NCI-H2081 treated with DMSO at 0.1 percent for 48 hours (cell line): Measurements from ENCODE around the gene ZNF213.

Experiments used
- DNase-seq: peaks from one replicate; lab custom pipeline; 2025; lab: John Stamatoyannopoulos, UW

The ZNF213 gene, protein sequence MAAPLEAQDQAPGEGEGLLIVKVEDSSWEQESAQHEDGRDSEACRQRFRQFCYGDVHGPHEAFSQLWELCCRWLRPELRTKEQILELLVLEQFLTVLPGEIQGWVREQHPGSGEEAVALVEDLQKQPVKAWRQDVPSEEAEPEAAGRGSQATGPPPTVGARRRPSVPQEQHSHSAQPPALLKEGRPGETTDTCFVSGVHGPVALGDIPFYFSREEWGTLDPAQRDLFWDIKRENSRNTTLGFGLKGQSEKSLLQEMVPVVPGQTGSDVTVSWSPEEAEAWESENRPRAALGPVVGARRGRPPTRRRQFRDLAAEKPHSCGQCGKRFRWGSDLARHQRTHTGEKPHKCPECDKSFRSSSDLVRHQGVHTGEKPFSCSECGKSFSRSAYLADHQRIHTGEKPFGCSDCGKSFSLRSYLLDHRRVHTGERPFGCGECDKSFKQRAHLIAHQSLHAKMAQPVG

DNA sequence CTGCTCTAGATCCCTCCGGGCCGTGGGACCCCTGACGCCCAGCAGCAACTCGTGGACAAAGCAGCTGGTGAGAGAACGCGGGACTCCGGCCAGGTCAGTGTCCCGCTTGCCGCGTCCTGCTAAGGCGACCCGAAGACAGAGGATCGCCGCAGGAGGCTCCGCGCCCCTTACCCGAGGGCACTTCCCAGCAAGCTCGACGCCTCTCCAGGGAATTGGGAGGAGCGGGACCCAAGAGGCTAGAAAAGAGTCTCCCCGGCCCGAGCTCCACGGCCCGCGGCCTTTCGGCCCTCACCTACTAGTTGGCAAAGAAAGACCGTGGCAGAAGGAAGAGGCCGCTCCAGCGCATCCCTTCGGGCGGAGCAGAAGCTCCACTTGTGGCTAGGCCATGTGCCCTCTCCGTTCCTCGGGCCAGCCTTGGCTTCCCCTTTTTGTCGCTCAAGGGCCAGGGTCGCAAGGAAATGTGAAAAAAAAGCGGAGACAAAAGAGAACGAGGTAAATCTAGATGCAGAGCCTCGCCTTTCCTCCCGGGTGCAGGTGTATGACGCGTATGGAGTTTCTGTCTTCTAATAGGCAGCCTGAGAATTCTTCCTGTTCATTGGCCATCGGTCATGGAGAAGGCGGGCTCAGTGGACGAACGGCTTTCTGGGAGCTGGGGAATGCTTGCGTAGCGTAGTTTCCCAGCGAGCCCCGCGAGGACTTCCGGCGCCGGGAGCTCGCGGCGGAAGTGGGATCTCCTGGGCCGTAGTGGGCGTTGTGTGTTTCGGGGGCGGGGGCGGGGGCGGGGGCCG is at the start of gene ZNF213:
TSS of gene ZNF213 (plus strand) at position 692 of the 788 bp plus-strand sequence. CDS start 2,252 bp downstream, outside the sequence.
- DNase-seq: peak; percentile 92

- DNase-seq: no peak
These were observed 48.8 kb upstream of the ZNF213 start for GRCh38 chr16:3085868-3086595.

DNA sequence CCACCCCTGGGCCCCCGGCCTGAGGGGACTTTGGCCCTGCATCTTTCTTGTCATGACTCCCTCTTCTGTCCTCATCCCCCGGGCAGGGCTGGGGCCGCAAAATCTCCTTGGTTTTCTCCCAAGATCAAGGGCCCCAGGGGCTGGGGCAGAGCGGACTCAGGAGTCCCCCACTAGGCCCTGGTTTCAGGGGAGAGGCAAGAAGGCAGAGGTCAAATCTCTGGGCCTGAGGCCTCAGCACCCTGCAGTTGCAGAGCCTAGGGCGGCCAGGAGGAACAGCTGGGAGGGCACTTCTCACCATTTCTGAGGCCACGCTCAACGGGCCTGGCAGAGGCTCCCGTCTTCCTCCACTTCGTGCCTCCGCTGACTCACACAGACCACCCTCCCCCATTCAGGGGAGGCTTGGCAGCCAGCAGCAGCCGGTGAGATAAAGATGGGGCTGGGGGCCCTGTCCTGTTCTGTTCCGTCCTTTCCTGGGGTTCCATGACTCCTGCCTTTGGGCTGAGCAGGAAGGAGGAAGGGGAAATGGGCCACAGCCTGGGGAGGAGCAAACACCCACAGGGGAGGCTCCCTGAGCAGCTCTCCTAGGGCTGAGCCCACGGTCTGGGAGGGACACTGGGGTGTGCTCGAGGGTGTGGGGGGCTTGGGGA is 48.1 kb upstream of the ZNF213 start:
- no peak for DNase-seq

GRCh38 chr16:3087243-3088235 is 47.3 kb upstream of the ZNF213 start:
- DNase-seq: no peak

DNA sequence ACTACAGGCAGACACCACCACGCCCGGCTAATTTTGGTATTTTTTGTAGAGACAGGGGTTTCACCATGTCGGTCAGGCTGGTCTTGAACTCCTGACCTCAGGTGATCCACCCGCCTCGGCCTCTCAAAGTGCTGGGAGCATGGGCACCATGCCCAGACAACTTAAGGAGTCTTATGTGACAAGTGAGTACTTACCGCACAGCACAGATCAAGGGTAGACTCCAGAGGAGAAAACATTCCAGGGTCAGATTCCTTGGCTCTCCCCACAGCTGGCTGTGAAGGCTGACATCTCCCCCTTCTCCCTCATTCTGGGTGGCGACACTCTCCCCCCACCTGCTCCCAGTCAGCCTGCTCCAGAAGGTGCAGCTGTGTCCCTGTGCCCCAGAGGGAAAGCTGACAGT is 46.4 kb upstream of the ZNF213 start:
- DNase-seq: no peak

GRCh38 chr16:3088925-3089716 is 45.7 kb upstream of the ZNF213 start:
- DNase-seq: no peak

GRCh38 chr16:3089717-3090592 is 44.9 kb upstream of the ZNF213 start:
- DNase-seq: no peak

- no peak for DNase-seq
These were observed 43.3 kb upstream of the ZNF213 start for GRCh38 chr16:3091551-3091950.

GRCh38 chr16:3092501-3092941 is 42.3 kb upstream of the ZNF213 start:
- no peak for DNase-seq

DNA sequence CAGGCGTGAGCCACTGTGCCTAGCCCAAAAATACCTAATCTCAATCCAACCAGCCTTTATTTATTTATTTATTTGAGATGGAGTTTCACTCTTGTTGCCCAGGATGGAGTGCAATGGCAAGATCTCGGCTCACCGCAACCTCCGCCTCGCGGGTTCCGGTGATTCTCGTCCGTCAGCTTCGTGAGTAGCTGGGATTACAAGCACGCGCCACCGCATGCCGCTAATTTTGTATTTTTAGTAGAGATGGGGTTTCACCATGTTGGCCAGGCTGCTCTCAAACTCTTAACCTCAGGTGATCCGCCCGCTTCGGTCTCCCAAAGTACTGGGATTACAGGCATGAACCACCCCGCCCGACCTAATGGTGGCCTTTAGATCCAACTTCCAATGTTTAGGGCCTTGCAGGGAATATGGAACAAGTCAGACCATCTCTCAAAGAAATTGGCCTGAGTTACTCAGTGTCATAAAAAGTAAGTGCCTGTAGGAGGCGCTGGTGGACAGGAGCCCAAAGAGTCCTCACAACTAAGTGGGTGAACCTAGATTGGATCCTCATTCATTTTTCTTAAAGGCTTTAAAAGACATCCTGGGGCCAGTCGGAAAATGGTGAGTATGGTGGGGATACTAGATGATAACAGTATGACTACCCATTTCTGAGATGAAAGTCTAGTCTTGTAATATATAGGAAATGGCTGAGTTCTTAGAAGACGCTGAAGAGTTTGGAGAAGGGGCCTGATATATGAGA is 40.4 kb upstream of the ZNF213 start:
- no peak for DNase-seq

DNA sequence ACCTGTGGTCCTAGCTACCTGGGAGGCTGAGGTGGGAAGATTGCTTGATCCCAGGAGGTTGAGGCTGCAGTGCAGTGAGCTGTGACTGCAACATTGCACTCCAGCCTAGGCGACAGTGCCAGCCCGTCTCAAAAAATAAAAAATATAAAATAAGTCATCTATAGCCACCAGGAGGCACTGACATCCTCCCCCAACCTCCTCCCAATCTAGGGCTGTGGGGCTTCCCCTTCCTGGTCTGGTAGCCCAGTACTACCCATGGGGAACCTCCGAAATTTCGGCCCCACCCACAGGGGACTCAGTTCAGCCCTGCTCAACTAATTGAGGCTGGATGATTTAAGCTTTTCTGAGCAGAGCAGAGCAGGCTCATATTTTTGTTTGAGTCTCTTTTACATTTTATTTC is 39.0 kb upstream of the ZNF213 start:
- DNase-seq: no peak

DNA sequence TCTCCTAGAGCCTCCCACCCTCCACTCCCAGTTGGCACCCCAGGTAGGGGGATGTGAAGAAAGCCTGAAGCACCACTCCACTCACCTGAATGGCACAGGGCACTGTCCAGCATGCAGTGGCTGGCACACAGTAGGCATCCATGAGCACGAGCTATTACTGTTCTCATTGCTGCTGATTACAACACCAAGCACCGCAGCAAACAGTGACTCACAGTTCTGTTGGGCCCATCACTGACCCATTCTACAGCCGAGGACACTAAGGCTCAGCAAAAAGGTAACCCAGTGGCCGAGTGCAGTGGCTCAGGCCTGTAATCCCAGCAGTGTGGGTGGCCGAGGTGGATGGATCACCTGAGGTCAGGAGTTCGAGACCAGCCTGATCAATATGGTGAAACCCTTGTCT is 38.5 kb upstream of the ZNF213 start:
- DNase-seq: no peak

DNA sequence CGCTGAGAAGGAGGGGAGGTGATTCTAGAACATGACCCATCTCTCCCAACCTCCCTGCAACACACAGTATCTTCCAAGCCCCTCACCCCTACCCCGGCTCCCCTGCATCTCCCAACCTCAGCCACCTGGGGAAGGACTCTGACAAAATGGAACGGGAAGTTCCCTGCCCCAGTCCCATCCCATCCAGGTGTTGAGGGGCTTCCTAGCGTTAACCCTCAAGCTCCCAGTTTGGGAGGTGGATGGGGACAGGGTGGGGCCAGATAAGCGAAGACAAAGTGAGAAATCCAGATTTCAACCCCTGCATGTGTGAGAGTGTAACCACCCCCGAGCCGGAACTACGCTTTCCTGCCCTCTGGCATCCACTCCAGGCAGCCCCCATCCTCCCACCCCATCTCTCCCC is 37.6 kb upstream of the ZNF213 start:
- no peak for DNase-seq

- no peak for DNase-seq
These were observed 36.1 kb upstream of the ZNF213 start, which contains the start of gene ZSCAN10 for GRCh38 chr16:3098459-3099394. Gene ZSCAN10 (minus strand): TSS chr16:3099294. CDS start chr16:3092937, 6,357 bp downstream.

DNA sequence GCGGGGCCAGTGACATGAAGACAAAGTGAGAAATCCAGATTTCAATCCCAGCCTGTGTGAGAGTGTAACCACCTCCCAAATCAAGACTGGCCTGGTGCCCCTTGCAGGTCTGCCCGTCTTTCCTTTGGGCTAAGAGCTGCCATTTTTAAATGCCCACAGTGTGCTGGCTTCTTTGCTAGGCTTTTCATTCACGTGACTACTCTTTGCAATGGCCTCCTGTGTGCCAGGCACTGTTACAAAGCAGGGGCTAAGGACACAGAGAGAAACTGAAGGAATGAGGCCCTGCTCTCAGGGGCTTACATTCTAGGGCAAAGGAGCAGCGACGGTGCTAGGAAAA is 35.5 kb upstream of the ZNF213 start:
- DNase-seq: no peak

GRCh38 chr16:3099732-3100499 is 34.9 kb upstream of the ZNF213 start:
- DNase-seq: no peak
